ENCODE data around the gene BRCC3.

GRCh38 chrX:155061760-155062159 is 9.5 kb upstream of the BRCC3 start:
- TF ChIP-seq TAF1 (IDR thresholded peaks at IDR 0.05; ENCODE audit: borderline replicate concordance, low read depth, low read length) (no peak), POLR2A (IDR thresholded peaks at IDR 0.05; ENCODE audit: low read depth, low read length) (no peak), POLR2AphosphoS5 (IDR thresholded peaks at IDR 0.05; ENCODE audit: low read depth, low read length) (no peak)
